ENCODE measurements around the gene PLAAT1.

The PLAAT1 gene

DNA sequence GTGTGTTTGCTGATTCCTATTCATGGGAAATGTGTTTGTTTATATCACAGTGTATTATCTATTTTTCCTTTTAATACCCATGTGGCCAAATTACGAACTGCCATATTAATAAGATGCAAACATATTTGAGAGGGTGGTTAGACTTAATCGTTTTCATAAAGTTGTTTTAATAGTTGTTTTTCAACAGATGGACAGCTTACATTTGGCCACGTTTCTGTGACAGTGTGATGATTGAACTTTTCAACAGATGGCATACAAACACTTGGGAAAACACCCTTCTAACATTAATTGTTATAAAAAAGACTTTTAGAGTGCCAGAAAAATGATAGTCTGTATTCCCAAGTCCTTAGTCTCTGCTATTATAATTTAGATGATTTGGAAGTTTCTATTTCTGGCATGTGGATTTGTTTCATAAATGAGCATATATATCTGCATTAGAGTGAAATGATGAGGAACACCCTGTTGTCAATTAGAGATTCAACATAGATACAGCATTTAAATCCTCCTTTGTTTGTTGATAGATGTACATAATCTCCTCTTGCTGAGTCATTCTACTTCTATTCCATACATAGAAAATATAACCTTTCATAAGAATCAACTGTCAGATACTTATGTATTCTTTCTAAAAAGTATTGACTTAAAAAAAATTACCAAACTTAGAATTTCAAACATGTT, 13.1 kb downstream of the PLAAT1 start:
- DNase-seq, result no peak

DNA sequence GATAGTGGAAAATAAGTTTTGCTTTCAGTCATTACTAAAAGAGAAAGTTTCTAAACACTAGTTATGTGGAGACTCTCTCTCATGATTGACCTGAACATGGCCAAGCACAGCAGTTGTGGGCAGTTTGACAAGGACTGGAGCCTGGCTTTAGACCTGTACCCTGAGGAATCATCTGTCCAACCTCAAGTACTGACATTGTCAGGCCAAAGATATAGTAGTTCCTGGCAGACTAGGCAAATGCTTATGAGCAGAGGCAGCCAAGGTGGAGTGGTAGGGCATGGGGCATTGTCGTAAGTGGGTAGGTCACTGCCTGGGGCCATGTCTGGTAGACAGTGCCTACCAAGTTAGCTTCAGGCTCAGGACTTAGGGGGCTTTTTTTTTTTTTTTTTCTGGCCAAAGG, 20.9 kb downstream of the PLAAT1 start:
- DNase-seq, result no peak

DNA sequence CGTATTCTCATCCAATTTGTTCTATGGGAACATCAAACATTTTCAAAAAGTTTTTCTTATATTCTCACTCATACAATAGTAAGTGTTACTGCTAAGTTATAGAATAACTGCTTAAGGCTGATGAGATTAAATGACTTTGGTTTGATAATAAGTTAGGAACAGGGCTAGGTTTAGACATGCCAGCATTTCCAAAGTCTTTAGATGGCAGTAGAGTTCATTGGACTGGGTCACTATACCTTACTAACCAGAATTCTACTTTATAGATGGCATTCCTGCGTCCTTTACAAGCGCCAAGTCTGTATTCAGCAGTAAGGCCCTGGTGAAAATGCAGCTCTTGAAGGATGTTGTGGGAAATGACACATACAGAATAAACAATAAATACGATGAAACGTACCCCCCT, 21.7 kb downstream of the PLAAT1 start:
- no peak for DNase-seq

DNA sequence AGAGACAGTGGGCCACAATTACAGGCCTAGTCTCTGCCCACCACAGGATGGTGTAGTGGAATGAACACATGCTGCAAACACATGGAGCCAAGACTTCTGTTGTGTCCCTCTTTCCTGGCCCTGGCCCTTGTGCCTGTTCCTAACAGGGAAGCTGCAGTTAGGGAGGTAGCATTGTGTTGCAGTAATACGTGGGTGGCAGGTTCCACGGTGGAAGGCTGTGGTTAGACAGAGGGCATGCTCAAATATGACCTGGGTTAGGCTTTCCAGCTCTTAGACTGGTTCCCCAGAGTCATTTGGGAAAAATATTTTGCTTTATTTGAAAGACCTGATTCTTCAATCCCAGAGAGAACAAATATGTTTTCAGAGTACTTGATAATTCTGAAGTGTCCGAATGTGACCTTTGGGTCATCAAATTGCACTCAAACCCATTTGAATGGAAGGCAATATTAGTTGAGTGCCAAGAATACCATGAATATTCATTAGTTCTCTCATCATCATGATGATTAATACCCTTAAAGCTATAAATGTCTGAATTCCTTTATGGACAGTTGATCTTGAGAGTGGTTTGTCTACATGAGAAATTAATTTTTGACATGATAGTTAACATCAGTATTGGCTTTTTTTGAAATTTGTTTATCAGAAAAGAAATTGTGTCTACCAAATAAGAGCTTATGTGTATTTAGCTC, 28.5 kb downstream of the PLAAT1 start:
- DNase-seq, result no peak

DNA sequence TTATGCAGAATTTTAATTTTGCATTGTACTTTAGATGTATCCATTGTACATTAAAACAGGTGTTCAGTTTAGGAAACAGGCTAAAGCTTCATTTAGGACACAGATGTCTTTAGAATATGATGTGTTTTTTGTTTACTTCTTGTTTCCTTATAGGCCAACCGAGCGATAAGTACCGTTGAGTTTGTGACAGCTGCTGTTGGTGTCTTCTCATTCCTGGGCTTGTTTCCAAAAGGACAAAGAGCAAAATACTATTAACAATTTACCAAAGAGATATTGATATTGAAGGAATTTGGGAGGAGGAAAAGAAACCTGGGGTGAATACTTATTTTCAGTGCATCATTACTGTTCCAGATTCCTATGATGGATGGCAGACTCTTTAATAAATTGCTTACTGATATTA, 29.4 kb downstream of the PLAAT1 start:
- no peak for DNase-seq

DNA sequence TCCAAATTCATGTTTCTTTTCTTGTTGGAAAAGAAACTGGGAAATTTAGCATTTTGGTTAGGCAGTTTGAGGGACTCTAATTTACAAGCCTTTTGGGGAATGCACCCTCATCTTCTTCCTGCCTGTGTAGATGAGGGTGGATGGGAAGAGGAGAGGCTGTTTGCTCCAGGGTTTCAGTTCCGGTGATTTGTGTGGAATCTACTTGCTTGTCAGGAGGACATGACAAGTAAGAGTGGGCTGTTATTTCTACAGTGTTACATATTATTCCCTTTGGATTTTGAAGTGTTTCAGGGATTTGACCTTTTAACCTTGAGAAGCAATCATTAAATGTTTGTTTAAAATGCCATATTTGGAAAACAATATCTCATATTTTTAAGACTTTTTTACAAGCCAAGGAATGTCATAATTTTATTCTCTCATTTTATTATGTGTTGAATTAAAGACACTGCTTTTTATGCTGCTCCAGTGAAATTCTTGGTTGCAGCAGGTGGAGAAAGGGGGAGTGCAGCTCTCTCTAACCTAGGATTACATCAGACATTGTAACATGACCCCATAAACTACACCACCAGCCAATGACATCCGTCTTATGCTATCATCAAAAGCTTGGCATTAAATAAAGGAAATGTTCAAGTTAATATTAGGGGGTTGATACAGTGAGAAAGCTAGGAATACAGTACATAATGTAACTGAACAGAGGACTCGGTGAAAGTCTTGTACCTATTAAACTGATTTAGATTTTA, 30.2 kb downstream of the PLAAT1 start:
- no peak for DNase-seq

DNA sequence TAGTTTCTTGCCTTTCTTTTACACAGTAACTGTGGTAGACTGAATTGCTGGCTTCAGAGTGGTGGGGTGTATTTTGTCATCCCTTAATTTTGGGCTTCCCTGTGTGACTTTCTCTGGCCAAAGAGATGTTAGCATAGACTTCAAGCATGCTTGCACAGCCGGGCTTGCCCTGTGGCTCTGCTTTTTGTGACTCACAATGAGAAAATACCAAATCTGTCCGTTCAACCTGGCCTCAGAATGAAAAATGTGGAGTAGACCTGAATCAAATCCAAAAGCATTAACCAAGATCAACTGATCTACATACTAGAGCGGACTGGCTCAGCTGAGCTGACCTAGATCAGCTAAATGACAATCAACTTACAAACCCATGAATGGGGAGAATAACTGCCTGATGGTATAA, 51.4 kb downstream of the PLAAT1 start:
- no peak for DNase-seq

DNA sequence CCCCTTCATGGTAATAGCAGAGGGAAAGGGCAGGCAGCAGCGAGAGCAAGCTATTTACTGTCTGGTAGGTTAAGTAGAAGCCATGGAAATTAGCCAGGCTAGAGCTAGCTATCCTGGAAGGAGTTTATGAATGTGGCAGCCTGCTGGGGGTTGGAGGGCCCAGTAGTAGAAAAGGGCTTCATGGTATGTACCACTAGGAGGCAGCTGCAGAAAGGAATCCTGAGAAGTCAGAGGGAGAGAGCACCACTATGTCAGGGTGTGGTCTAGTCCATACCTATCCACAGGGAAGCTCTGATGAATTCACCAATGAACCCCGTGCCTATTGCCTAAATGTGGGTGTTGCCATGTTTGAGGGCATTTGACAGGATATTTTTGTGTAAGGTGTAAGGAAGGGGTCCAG, 55.0 kb downstream of the PLAAT1 start:
- no peak for DNase-seq

DNA sequence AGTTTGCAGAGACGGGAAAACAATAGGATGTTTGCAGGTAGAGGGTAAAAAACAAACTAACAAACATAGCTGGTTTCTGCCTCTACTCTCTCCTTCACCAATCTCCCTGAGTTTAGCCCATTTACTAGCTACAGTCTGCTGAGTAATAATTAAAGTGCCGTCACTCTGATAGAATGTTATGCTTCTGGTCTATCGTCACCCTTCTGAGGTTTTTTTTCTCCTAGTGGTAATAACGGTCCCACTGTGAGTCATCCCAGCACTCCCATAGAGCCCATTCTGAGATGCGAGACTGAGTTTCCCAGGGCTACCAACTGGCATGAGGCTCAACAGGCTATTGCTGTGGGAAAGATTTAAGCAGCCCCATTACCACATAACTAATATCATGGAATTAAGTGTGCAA, 56.4 kb downstream of the PLAAT1 start:
- DNase-seq, result no peak

DNA sequence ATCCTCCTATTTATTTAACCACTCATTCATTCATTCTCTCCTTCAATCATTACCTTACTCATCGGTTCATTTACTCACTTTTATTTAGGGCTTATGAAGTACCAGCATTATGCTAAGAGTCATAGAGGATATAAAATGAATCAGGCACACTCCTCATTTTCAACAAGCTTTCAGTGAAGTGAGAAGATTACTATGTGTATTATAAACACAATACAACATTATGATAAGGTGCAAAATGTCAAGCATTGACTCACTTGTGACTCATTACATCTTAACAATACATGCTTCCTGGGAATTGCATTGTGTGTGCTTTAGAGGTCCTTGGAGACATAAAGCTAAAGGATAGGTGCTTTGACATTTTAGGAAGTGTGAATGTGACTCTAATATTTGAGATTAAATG, 60.4 kb downstream of the PLAAT1 start:
- DNase-seq, result no peak

DNA sequence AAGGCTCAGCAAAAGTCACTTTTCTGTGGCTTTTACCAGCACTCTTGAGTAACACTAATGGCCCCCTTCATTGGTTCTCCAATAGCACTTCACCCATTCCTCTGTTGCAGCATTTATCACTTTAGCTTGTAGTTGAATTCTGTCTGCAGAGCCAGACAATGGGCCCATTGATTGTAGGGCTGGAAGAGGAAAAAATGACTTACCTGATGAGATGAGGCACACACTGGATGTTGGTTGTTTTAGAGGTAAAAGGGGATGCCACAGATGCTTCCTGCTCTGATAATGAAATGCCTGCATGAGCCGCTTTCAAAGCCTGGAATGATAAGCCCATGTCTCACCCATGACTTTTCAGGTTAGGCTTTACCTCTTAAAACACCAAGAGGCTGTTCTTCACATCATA, 64.3 kb downstream of the PLAAT1 start:
- DNase-seq, result no peak

DNA sequence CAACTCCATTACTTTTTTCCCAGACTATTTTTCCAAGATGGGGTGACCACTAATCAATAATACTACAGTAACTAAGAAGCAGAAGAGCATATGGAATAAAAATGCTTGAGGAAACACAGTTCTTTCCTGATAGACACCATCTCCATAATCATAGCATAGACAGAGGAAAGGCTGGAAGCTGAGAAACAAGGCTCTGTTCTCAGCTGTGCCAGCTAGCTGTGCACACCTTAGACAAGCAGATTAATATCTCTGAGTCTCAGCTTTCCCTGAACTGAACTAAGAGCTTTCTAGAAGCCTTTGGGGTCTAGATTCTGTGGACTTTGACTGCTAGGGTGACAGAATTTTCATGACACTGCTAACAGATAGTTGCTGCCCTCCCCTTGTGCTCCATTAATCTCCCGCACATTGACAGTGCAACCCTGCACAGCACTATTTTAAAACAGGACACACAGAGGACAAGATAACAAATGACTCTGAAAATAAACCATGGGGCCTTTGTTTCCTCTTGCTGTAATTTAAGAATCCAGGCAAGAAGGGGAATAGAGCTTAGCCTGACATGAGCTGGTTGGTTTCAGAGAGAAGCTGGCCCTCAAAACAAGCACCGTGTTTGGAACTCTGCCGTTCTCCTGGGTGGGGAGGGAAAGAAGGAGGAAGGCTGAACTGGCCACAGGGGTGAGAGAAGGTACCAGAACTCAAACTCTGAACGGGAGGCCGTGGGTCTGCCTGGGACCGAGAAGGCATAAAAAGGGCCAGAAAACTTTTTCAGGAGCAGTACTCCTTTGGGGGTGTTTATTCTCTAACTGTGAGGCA, 70.1 kb downstream of the PLAAT1 start:
- no peak for DNase-seq

DNA sequence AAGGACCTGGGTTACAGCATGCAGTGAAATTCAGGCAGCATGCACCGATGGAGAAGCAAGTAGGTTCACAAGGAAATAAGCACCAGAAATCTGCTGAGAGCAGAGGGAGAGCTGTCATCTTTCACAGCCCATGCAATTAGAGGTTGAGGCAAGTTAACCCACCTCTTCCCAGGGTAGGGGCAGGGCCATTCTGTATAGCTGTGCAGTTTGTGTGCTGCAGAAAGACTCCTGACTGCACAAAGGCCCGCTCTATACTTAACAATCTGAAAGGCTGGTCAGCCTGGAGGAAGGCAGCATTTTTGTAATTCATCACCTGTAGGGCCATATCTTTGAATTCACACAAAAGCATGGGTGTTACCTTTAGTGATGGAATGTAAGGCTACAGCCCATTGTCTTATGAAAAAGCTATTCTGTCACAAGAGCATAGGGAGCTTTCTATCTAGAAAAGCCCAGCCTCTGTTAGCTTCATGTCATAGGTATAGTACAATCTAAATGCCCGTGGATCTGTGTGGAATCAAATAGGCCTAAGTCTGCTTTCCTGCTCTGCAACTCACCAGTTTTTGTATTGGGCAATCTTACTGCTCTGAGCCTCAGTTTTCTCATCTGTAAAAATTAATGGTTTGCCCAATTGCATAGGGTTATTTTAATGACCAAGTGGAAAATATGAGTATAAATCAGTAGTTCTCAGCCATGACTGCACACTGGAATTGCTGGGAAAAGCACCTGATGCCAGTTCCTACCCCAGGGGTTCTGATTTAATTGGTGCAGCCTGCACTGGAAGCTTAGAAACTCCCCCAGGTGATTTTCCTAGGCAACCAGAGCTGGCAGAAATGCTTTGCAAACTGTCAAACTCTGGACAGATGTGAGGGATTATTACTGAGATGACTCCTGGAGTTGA, 72.3 kb downstream of the PLAAT1 start:
- no peak for DNase-seq

DNA sequence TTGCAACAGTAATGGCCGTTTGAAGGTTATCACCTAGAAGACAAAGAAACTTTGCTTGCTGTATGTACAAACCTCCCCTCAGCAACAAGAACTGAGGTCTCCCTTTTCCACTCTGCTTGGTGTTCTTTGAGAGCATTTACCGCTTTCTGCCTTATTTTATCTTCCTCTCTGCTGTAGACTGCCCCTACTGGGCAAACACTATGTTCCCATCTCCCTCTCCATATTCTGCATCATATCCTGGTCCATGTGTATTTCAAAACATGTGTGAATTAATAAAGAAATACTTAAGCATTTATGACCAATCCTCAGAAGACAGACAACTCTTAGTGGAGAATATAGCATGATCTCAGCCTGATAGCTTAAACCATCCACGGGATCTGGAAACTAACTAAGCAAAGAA, 73.1 kb downstream of the PLAAT1 start:
- no peak for DNase-seq

DNA sequence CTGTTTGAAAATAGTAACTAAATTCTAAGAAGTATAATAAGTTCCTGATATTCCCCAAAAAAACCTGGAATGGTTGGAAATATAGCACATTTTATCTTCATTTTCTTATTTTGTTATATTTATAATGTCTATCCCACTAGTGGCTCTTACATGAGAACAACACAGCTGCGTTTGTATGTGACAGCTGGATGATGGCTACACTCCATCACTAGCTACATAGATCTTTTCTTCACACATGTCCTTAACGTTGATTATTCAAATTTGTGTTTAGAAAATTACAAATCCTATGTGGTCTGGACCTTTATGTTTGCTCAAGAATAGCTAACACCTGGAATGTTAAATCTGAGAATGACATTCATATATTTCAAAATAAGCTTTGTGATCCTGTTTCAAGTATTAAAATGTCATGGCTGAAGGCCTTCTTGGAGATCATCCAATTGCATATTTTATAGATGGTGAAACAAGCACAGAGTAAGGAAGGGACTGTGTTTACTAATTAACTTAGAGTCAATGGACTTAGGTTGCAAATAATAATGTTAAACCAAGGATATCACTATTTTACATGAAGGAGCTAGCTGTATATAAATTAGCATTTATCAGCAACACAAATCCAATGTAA, 76.8 kb downstream of the PLAAT1 start:
- no peak for DNase-seq
